Measurements from ENCODE around the gene MISP. TPM values are rescaled to one million over a fixed set of nuclear protein-coding genes. Genes with fewer than 3 reads are reported as not detected.

The MISP gene
- total and polyA plus RNA-seq, 4 donors: 14.9 to 23.7 (median 22.1) TPM

DNA sequence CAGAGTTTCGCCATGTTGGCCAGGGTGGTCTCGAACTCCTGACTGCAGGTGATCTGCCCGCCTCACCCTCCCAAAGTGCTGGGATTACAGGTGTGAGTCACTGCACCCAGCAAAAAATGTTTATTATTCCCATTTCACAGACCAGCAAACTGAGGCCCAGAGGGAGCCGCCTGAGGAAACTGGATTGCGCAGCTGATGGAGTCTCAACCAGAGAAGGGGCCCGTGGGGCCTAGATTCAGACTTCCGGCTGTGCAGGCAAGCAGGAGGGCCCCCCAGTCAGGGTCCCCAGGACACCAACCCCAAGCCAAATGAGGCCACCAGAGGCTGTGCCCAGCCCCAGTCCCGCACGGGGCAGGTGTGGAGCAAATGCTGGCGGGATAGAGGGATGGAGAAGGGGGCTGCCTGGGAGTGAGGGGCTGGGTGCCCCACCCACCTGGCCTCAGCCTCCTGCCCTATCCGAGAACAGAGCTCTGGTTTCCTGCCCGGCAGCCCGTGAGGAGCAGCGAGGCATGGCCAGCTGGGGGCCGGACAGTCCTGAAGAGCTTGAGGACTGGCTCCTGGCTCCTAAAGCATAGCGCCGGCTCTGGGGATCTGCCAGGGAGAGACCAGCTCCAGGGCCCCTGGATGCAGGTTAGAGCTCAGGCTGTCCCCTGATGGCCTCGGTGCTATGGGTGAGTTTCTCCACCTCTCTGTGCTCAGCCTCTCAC lies 22.0 kb downstream of the MISP start:
- no peak for TF ChIP-seq CTCF (IDR thresholded peaks at IDR 0.05; ENCODE audit: control extremely low read depth, extremely low read depth)
- H3K9ac ChIP-seq (ENCODE audit: insufficient read depth in 1 of 2, low read length in 2 of 2): no peak overlapping the region
- H3K36me3 ChIP-seq (ENCODE audit: control insufficient read depth in 4 of 4, insufficient read depth in 4 of 4, low read length in 4 of 4): no peaks in the 10 kb centered on the region
- no peak overlapping the region for H3K4me3 ChIP-seq
- H3K9me3 ChIP-seq (ENCODE audit: control insufficient read depth in 4 of 4, insufficient read depth in 3 of 4, low read length in 3 of 4): no peaks in the 10 kb centered on the region
- H3K4me1 ChIP-seq (ENCODE audit: control insufficient read depth in 5 of 5, insufficient read depth in 5 of 5, low read length in 5 of 5): peaks cover 0 to 2% (median 0%) of the 10 kb centered on the region in 5 donors
- no peaks in the 10 kb centered on the region for H3K27me3 ChIP-seq (ENCODE audit: control insufficient read depth in 3 of 3, insufficient read depth in 3 of 3, low read length in 2 of 3)
- no peak overlapping the region for H3K27ac ChIP-seq (ENCODE audit: low read depth in 1 of 2, low read length in 1 of 2)
- ATAC-seq (ENCODE audit: insufficient read depth, low FRiP score): no peak
- 68 to 69% methylated on average over 17 to 18 of the region's 18 CpGs for WGBS, 2 donors
- no peak for DNase-seq

- no peak overlapping the region for H3K27ac ChIP-seq (ENCODE audit: low read depth in 1 of 2, low read length in 1 of 2)
- H3K4me1 ChIP-seq (ENCODE audit: control insufficient read depth in 5 of 5, insufficient read depth in 5 of 5, low read length in 5 of 5): peaks cover 0 to 2% (median 0%) of the 10 kb centered on the region in 5 donors
- DNase-seq: no peak
- H3K9ac ChIP-seq (ENCODE audit: insufficient read depth in 1 of 2, low read length in 2 of 2): no peak overlapping the region
- no peak for ATAC-seq (ENCODE audit: insufficient read depth, low FRiP score)
- no peak overlapping the region for H3K4me3 ChIP-seq
- WGBS, 2 donors: 92% methylated on average over 18 of the region's 18 CpGs
- no peaks in the 10 kb centered on the region for H3K9me3 ChIP-seq (ENCODE audit: control insufficient read depth in 4 of 4, insufficient read depth in 3 of 4, low read length in 3 of 4)
- no peaks in the 10 kb centered on the region for H3K36me3 ChIP-seq (ENCODE audit: control insufficient read depth in 4 of 4, insufficient read depth in 4 of 4, low read length in 4 of 4)
- H3K27me3 ChIP-seq (ENCODE audit: control insufficient read depth in 3 of 3, insufficient read depth in 3 of 3, low read length in 2 of 3): no peaks in the 10 kb centered on the region
- TF ChIP-seq CTCF (IDR thresholded peaks at IDR 0.05; ENCODE audit: control extremely low read depth, extremely low read depth): no peak
Observed at GRCh38 chr19:776549-776948, 25.6 kb downstream of the MISP start.

DNA sequence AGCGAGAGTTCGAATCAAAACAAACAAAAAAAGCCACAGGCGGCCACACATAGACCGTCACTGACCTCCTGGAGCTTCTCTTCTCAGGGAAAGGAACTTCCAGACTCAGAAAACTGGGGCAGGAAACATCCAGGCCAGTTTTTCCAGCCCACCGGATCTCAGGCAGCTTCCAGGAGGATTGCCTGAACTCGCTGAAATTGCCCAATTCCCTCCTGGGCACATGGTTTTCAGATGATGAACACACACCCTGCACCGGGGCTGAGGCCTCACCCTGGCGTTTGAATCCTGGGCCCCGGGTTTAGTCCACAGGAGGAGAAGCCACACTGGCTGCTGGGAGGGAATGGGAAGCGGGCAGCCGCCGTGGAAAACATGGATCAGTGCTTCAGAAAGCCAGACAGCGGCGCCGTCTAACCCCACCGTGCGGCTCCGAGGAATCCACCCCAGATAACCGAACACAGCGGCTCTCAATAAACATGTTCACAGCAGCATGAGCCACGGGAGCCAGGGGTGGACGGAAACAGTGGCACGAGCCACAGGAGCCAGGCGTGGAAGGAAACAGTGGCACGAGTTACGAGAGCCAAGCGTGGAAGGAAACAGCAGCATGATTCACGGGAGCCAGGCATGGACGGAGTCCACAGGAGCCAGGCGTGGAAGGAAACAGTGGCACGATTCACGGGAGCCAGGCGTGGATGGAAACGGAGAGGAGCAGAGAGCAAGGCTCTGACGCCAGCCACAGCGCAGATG lies 28.2 kb downstream of the MISP start:
- Histone ChIP-seq H3K27ac (ENCODE audit: low read depth in 1 of 2, low read length in 1 of 2) (peak overlapping the region in 1 of 2 donors; percentile 84), H3K27me3 (ENCODE audit: control insufficient read depth in 3 of 3, insufficient read depth in 3 of 3, low read length in 2 of 3) (no peaks in the 10 kb centered on the region), H3K9ac (ENCODE audit: insufficient read depth in 1 of 2, low read length in 2 of 2) (no peak overlapping the region), H3K4me1 (ENCODE audit: control insufficient read depth in 5 of 5, insufficient read depth in 5 of 5, low read length in 5 of 5) (peaks cover 0 to 17% (median 8%) of the 10 kb centered on the region in 5 donors), H3K9me3 (ENCODE audit: control insufficient read depth in 4 of 4, insufficient read depth in 3 of 4, low read length in 3 of 4) (no peaks in the 10 kb centered on the region), H3K36me3 (ENCODE audit: control insufficient read depth in 4 of 4, insufficient read depth in 4 of 4, low read length in 4 of 4) (no peaks in the 10 kb centered on the region), H3K4me3 (no peak overlapping the region)
- TF ChIP-seq CTCF (IDR thresholded peaks at IDR 0.05; ENCODE audit: control extremely low read depth, extremely low read depth): no peak
- WGBS, 2 donors: 54 to 60% methylated on average over 36 of the region's 36 CpGs
- peak; percentile 48 to 82 (median 71) for DNase-seq
- no peak for ATAC-seq (ENCODE audit: insufficient read depth, low FRiP score)
